Liver (tissue), 3 donors: ENCODE measurements around the gene LRRC19.

Experiments
- CTCF ChIP-seq: fragments of 150-350 bp; IDR thresholded peaks from 2 replicates; pipeline ENCODE4 v1.5.1; 2017; ENCODE audit warnings: improper control_type of control experiment, low read depth, low read length; ENCODE audit not compliant: missing input control
- HNF4G ChIP-seq: IDR thresholded peaks from 2 replicates; pipeline ENCODE4 v1.6.1; 2016; ENCODE audit warnings: antibody characterized with exemption
- MAX ChIP-seq: IDR thresholded peaks from 2 replicates; pipeline ENCODE4 v1.6.1; 2016; ENCODE audit warnings: antibody characterized with exemption
- SP1 ChIP-seq: IDR thresholded peaks from 2 replicates; pipeline ENCODE4 v1.6.1; 2018; ENCODE audit warnings: antibody characterized with exemption, mild to moderate bottlenecking
- TAF1 ChIP-seq: conservative IDR thresholded peaks from 2 replicates; pipeline ENCODE4 v1.6.1; 2016; ENCODE audit warnings: antibody characterized with exemption, mild to moderate bottlenecking
- YY1 ChIP-seq: IDR thresholded peaks from 2 replicates; pipeline ENCODE4 v1.6.1; 2016; ENCODE audit warnings: antibody characterized with exemption, mild to moderate bottlenecking
- donor health status: healthy.
- donor health status: healthy.

GRCh38 chr9:27041746-27042145 is 36.3 kb upstream of the LRRC19 start:
- no peak for TF ChIP-seq CTCF
- TF ChIP-seq MAX, result no peak
- TF ChIP-seq YY1, result no peak
- no peak for TF ChIP-seq SP1
- TF ChIP-seq TAF1, result no peak
- TF ChIP-seq HNF4G, result no peak
